ENCODE data around the gene ALKBH3. TPM values are rescaled to one million over a fixed set of nuclear protein-coding genes. Genes with fewer than 3 reads are reported as not detected.
A peak's percentile ranks its signal among the peaks of the same experiment; 100 is the strongest.

ALKBH3 gene
- total and polyA plus RNA-seq, 2 of the 13 experiments (the other 11 are each of a cell fraction or from before 2014, with no cell fraction given), result 17.8 to 36.1 TPM

GRCh38 chr11:43941257-43941994 lies 60.8 kb downstream of the ALKBH3 start:
- H3K27me3 ChIP-seq (ENCODE audit: control insufficient read depth in 1 of 2, insufficient read depth in 2 of 2, low read length in 2 of 2), result peaks cover 14 to 53% of the 10 kb centered on the region in 2 experiments
- no peak overlapping the region for H3K9ac ChIP-seq (ENCODE audit: insufficient read depth, low read depth, low read length)
- DNase-seq (ENCODE audit: low spot score) (no peak), FAIRE-seq (no peak), ATAC-seq (no peak)
- ChIA-PET POLR2A (no interaction called here), CTCF (ENCODE audit: low intra/inter-chr PET ratio, low total read pairs) (no interaction called here)
- in situ Hi-C loops (cut with HindIII; ENCODE audit: extremely low pct_ligation_motif_present, low pct_unique_long_range_greater_than_20kb), result loop anchor here (5.0 kb wide), 1 partner anchor 59 kb away; the partner anchor contains the start of gene ALKBH3
- H4K20me1 ChIP-seq (ENCODE audit: insufficient read depth, low read length), result peaks cover 2% of the 10 kb centered on the region; the same call in 1 of the 2 replicates
- no peaks in the 10 kb centered on the region for H3K9me3 ChIP-seq (ENCODE audit: low read length)
- H3K4me3 ChIP-seq (replicated peaks in 1 of 3; ENCODE audit: insufficient read depth in 1 of 3, low read depth in 2 of 3, low read length in 3 of 3), result peak overlapping the region in 1 of 3 experiments; percentile 64; a peak in 1 of 6 replicates
- peak overlapping the region; percentile 51 for H3K4me2 ChIP-seq (ENCODE audit: low read depth, low read length)
- no peaks in the 10 kb centered on the region for H3K79me2 ChIP-seq (ENCODE audit: insufficient read depth, low read length)
- peaks cover 17% of the 10 kb centered on the region for H3K4me1 ChIP-seq (ENCODE audit: insufficient read depth, low read length)
- H2AFZ ChIP-seq (ENCODE audit: low read length), result no peak overlapping the region
- WGBS (ENCODE audit: low lambda C conversion rate), result 30% methylated on average over 5 of the region's 5 CpGs
- no peak for TF ChIP-seq EZH2 (conservative IDR thresholded peaks at IDR 0.05; ENCODE audit: low read depth, low read length)
- TF ChIP-seq NR0B2 (CRISPR knock-in tag; IDR thresholded peaks at IDR 0.05), result no peak
- TF ChIP-seq HDAC2 (CRISPR knock-in tag; IDR thresholded peaks at IDR 0.05), result no peak
- no peak for TF ChIP-seq TP53 (CRISPR knock-in tag; conservative IDR thresholded peaks at IDR 0.05)
- no peak for TF ChIP-seq KAT7 (CRISPR knock-in tag; IDR thresholded peaks at IDR 0.05; ENCODE audit: borderline replicate concordance)
- TF ChIP-seq ELF4 (CRISPR knock-in tag; IDR thresholded peaks at IDR 0.05; ENCODE audit: borderline replicate concordance), result no peak
- TF ChIP-seq IKZF1 (IDR thresholded peaks at IDR 0.05), result no peak
- no peak for TF ChIP-seq ZNF704 (CRISPR knock-in tag; IDR thresholded peaks at IDR 0.05; ENCODE audit: borderline replicate concordance)
- no peak for TF ChIP-seq PITX1 (CRISPR knock-in tag; IDR thresholded peaks at IDR 0.05)
- TF ChIP-seq KDM1A (CRISPR knock-in tag; IDR thresholded peaks at IDR 0.05), result no peak
- no peak for TF ChIP-seq MTA3 (CRISPR knock-in tag; IDR thresholded peaks at IDR 0.05)
- no peak for TF ChIP-seq HMGXB3 (CRISPR knock-in tag; IDR thresholded peaks at IDR 0.05; ENCODE audit: borderline replicate concordance)
- TF ChIP-seq, protein P1, sequence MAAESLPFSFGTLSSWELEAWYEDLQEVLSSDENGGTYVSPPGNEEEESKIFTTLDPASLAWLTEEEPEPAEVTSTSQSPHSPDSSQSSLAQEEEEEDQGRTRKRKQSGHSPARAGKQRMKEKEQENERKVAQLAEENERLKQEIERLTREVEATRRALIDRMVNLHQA (CRISPR knock-in tag; IDR thresholded peaks at IDR 0.05), result no peak
- intact Hi-C loops (cut with micrococcal nuclease; ENCODE audit: unreplicated experiment), result loop anchor here (5.0 kb wide), 1 partner anchor 96 kb away; no protein-coding TSS in a partner anchor
- H3K36me3 ChIP-seq (replicated peaks in 1 of 2; ENCODE audit: control insufficient read depth in 1 of 2, insufficient read depth in 2 of 2, low read length in 2 of 2), result no peaks in the 10 kb centered on the region
- BruUV-seq (replicated peaks), result no TSS peak
- H3K27ac ChIP-seq (ENCODE audit: extremely low read length, insufficient read depth, low read length), result no peak overlapping the region
